Kidney (tissue), 14 donors: ENCODE data around the gene ELK3. TPM values are rescaled to one million over a fixed set of nuclear protein-coding genes. Genes with fewer than 3 reads are reported as not detected.

Experiments used
- DNase-seq, 5 donors: peaks; one replicate each; pipeline ENCODE4 v3.0.0-alpha.2; 2013 to 2020
- FAIRE-seq: peaks from 2 replicates; lab custom pipeline; 2012; peaks lifted over from hg19 to GRCh38; lab: Jason Lieb, UNC
- H3K27ac ChIP-seq, 2 donors: one replicate each; pipeline ENCODE4 v1.7.0; 2013; ENCODE audit warnings: low read depth in 2 of 2, low read length in 2 of 2, inconsistent platforms in 1 of 2
- H3K27me3 ChIP-seq: one replicate; pipeline ENCODE4 v1.7.1; 2013; ENCODE audit warnings: low read length, inconsistent platforms; ENCODE audit not compliant: control insufficient read depth, insufficient read depth
- H3K36me3 ChIP-seq, 3 donors: one replicate each; pipeline versions ENCODE4 v1.7.0 to v1.7.1; 2013; ENCODE audit warnings: low read length in 3 of 3, control low read depth in 1 of 3, inconsistent platforms in 1 of 3; ENCODE audit not compliant: insufficient read depth in 3 of 3, control insufficient read depth in 2 of 3
- H3K4me1 ChIP-seq, 3 donors: one replicate each; pipeline versions ENCODE4 v1.7.0 to v1.7.1; 2013; ENCODE audit warnings: low read length in 3 of 3, inconsistent platforms in 1 of 3, low read depth in 1 of 3; ENCODE audit not compliant: control insufficient read depth in 2 of 3, insufficient read depth in 2 of 3
- H3K4me3 ChIP-seq, 3 donors: one replicate each; pipeline versions ENCODE4 v1.7.0 to v1.8.1; 2013; ENCODE audit warnings: low read length in 3 of 3, control low read depth in 1 of 3, inconsistent platforms in 1 of 3
- H3K9ac ChIP-seq, 3 donors: one replicate each; pipeline versions ENCODE4 v1.7.0 to v1.7.1; 2013; ENCODE audit warnings: low read length in 3 of 3, control low read depth in 1 of 3, inconsistent platforms in 1 of 3
- H3K9me3 ChIP-seq, 3 donors: one replicate each; pipeline versions ENCODE4 v1.7.0 to v1.7.1; 2013; ENCODE audit warnings: low read length in 3 of 3, control low read depth in 1 of 3, inconsistent platforms in 1 of 3; ENCODE audit not compliant: control insufficient read depth in 2 of 3, insufficient read depth in 1 of 3
- CTCF ChIP-seq: IDR thresholded peaks from 3 replicates; pipeline ENCODE4 v1.5.1; 2012; ENCODE audit warnings: mild to moderate bottlenecking, moderate library complexity, borderline replicate concordance; ENCODE audit not compliant: insufficient read depth; ENCODE audit errors: extremely low read depth
- intact Hi-C: fragments of 100-400 bp; cut with DNase I; formaldehyde crosslinking; loops from one replicate; pipeline ENCODE4 v1.11.1; 2022
- polyA plus RNA-seq: library from polyadenylated mRNA; stranded (reverse); fragments of 350-450 nt; fragmentation: Illumina TruSeq; extraction: RNeasy Lipid Tissue Mini Kit (QIAGEN cat#74804); gene quantifications from one replicate; pipeline ENCODE4 v1.2.3, GENCODE V29; 2014; ENCODE audit warnings: low read depth, low replicate concordance; ENCODE audit not compliant: insufficient read depth
- total RNA-seq: library from RNA; stranded (reverse); fragmentation: NEBNext Ultra II Directional; extraction: Animal tissue kit (Norgen Biotek cat#: 25700); gene quantifications from one replicate; pipeline ENCODE4 v1.2.1, GENCODE V29; 2021
- donor health status: control.
- donor health status: control.
- donor health status: control.
- donor health status: control.
- donor health status: control.
- donor health status: DM: yes; HTN: yes; CAD: no.
- donor health status: Normal renal cell carcinoma (clear cell type).

ELK3 gene
- total and polyA plus RNA-seq, 2 donors from 2014 or later, result 10.5 to 59.5 TPM

GRCh38 chr12:96204381-96204780 lies 10.2 kb downstream of the ELK3 start:
- Histone ChIP-seq H3K9ac (no peak overlapping the region), H3K4me1 (peaks cover 0 to 3% (median 0%) of the 10 kb centered on the region in 3 donors), H3K4me3 (no peak overlapping the region), H3K36me3 (no peaks in the 10 kb centered on the region), H3K9me3 (no peaks in the 10 kb centered on the region), H3K27ac (no peak overlapping the region), H3K27me3 (no peaks in the 10 kb centered on the region)
- intact Hi-C loops, result no loop called here
- FAIRE-seq (no peak), DNase-seq (no peak)
- no peak for TF ChIP-seq CTCF

- intact Hi-C loops, result no loop called here
- Histone ChIP-seq H3K4me1 (peaks cover 0 to 7% (median 0%) of the 10 kb centered on the region in 3 donors), H3K36me3 (no peaks in the 10 kb centered on the region), H3K27me3 (no peaks in the 10 kb centered on the region), H3K9ac (no peak overlapping the region), H3K4me3 (no peak overlapping the region), H3K9me3 (no peaks in the 10 kb centered on the region), H3K27ac (no peak overlapping the region)
- DNase-seq (no peak), FAIRE-seq (no peak)
- no peak for TF ChIP-seq CTCF
Observed at GRCh38 chr12:96205908-96206307, 11.7 kb downstream of the ELK3 start.

GRCh38 chr12:96206936-96207662 lies 12.9 kb downstream of the ELK3 start:
- H3K9me3 ChIP-seq, result no peaks in the 10 kb centered on the region
- intact Hi-C loops, result no loop called here
- no peak for TF ChIP-seq CTCF
- H3K27ac ChIP-seq, result no peak overlapping the region
- H3K4me1 ChIP-seq, result peaks cover 0 to 7% (median 0%) of the 10 kb centered on the region in 3 donors
- no peak overlapping the region for H3K9ac ChIP-seq
- DNase-seq (no peak), FAIRE-seq (no peak)
- no peaks in the 10 kb centered on the region for H3K27me3 ChIP-seq
- H3K4me3 ChIP-seq, result no peak overlapping the region
- no peaks in the 10 kb centered on the region for H3K36me3 ChIP-seq
